CD4-positive, alpha-beta T cell treated with Interleukin-10 for 1 hour (primary cell): ENCODE measurements around the gene DNM3.

Experiments
- DNase-seq: peaks from one replicate; pipeline ENCODE4 v3.0.0-alpha.2; 2020

Gene DNM3

DNA sequence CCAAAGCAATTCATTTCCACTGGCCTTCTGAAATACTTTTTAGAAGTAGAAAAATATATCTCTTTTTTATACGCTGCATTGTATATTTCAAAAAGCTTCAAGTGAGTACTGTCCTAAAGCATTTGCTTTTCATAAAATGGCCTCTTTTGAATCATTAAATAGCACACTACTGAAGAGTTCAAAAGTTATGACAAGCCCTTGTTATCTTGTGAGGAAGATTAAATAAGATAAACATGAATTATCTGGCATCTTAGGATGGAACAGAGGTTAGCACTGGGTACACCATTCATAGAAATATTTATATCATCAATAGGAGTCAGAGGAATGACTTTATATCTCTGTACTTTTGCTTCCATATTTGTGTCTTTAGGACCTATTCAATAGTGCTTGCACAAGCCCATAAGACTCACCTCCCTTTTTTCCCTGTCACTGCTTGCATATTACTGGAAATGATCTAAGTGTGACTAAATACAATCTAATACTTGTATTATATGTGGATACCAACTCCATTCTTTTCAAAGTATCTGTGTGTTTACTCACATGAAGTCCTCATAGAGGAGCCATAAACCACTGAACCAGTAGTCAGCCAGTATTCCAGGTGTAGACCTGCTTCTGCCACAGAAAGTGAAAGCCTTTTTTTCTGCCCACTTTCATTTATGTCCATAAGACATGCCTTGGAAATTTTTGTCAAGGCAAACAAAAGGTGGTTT is 305.0 kb downstream of the DNM3 start:
- no peak for DNase-seq

DNA sequence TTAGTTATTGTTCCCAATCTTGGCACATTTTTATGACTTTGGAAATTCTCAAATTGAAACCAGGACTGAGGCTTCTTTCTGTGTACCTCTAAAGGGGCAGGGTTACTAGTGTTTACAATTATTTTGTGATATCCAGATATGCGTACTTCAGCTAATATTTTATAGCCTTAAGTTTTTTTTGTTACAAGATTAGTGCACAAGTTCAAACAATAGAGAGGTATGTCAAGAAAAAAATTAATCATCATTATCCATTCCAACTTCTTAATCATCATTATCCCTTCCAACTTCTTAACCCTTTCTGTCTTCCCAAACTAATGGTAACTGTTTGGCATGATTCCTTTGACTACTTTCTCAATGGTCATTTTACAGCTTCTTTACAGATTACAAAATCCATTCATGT is 306.2 kb downstream of the DNM3 start:
- no peak for DNase-seq

DNA sequence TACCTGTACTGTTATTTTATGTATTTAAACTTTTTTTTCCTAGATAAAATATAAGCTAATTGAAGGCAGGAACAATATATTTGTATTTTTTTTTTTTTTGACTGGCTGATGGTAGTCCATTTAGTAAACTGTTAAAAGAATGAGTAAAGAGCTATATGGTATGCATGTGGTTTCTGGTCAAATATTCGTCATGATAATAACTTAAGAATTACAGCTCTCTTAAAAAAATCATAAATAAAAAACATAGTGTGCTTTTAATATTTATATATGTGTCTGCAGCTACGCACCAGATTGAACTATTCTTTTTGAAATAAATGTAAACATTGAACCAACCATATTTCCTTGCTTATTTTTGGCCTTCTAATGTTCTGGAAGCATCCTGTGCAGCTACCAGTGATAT is 306.9 kb downstream of the DNM3 start:
- DNase-seq: no peak

DNA sequence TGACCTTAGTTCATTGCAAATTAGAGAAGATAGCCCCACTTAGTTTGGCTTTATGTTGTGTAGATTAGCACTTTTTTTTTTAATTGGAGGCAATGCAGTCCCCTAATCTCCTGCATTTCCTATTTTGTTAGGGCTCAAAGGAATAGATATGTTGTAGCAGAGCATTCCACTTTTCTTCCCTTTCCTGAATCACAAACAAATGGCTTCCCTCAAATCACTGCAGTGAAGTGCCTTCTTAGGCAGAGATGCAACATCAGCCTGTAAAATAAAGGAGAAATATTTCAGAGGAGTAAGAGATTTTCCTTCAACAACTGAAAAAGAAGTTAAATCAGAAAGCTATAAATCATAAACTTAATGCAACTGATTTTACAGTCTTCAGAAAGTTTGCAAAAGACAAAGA is 307.4 kb downstream of the DNM3 start:
- no peak for DNase-seq

DNA sequence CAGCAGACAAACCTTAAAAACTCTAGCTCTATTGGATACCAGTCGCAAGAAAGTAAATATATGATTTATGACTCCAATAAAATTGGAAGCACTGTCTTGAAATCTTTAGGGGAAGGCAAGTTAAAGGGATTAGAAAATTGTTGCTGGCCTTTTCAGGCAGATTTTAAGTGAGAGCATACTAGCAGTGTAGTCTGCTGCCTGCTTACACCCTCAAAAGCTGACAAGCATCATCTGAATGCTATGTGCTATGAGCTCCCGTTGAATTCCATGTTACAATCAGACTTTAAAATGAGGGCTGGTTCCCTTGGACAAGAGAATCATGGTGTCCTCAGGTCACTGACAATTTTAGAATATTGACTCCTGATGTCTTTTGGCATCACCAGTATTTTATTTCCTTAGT is 308.0 kb downstream of the DNM3 start:
- no peak for DNase-seq

DNA sequence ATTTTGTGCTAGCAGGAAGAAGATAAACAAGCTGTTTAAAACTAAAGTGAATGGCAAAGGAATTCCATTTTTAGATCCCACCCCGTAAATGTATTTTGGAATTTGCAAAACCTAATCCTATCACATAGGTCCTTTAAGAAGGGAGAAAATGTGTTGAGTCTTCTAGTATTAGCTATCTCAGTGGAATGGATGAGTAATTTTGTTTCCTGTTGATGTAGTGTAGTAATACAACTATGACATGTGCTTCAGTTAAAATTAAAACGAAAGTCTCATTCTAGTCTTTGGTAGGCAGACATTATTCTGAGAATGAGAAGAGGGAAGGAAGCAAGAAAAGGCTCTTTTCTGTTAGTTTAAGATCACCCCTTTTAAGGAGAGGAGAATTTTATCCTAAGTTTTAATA is 313.3 kb downstream of the DNM3 start:
- peak; percentile 10 for DNase-seq

DNA sequence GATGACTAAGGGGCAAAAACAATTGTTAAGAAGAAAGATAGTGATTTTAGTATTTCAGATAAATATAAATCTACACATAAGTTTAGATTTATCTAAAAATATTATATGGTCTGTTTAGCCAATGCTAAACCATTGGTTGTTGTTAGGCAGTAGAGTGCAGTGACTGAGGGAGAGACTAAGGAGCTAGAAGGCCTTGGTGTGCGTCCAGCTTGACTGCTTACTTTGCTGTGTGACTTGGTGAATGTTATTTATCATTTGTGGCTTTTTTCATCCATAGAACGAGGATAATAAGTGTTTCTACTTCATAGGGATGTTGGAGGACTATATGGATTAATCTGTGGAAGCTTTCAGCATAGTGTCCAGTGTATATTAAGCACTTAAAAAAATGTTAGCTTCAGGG is 314.5 kb downstream of the DNM3 start:
- DNase-seq: no peak

DNA sequence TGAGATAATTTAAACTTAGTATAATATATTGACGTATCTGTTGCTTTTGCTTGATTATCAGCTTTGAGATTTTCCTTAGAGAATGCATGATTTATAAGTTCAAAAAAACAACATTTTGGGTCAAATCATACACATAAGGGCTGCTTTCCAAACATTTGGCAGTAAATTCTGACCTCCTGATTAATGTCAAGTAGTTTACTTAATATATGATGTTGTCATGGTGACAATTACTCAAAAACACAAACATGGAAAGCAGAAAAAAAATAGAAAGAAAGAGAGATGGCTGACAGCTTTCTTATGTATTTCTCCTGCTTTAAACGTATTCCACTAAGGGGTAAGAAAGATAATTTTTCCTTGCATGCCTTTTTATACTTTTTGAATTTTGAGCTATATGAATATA is 320.9 kb downstream of the DNM3 start:
- no peak for DNase-seq

DNA sequence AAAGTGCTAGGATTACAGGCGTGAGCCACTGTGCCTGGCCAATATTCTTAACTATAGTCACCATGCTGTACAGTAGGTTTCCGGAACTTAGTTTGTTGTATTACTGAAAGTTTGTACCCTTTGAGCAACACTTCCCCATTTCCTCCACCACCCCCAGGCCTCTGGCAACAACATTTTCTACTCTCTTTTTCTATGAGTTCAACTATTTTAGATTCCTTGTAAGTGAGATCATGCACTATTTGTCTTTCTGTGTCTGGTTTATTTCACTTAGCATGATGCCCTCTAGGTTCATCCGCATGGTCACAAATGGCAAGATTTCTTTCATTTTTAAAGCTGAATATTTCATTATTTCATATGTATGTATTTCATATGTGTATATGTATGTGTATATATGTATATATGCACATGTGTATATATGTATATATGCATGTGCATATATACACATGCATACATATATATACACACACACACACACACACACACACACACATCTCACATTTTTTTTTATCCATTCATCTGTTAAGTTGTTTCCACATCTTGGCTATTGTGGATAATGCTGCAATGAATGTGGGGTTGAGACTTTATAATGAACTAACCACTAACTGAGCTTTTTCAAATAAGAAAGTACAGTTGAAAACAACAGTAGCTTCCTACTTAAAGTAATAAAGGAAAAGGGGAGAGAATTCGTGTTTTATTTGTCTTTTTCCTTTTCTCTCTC is 322.4 kb downstream of the DNM3 start:
- DNase-seq: no peak

DNA sequence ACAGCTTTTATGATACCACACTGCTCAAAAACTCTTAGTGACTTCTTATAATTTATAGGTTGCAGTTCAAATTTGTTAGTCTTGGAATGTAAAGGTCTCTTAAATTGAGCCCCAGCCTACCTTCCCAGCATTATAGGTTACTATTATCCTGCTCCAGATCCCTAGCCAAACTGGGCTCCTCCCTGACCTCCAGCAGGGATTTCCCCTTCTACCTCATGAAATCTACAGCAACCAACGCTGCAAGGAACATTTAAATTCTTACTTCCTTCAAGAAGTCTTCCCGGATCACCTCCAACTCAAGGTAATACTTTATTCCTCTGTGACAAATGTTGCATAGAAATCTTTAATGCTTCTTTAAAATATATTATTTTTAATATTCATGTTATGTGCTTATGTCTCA is 324.1 kb downstream of the DNM3 start:
- DNase-seq: no peak

DNA sequence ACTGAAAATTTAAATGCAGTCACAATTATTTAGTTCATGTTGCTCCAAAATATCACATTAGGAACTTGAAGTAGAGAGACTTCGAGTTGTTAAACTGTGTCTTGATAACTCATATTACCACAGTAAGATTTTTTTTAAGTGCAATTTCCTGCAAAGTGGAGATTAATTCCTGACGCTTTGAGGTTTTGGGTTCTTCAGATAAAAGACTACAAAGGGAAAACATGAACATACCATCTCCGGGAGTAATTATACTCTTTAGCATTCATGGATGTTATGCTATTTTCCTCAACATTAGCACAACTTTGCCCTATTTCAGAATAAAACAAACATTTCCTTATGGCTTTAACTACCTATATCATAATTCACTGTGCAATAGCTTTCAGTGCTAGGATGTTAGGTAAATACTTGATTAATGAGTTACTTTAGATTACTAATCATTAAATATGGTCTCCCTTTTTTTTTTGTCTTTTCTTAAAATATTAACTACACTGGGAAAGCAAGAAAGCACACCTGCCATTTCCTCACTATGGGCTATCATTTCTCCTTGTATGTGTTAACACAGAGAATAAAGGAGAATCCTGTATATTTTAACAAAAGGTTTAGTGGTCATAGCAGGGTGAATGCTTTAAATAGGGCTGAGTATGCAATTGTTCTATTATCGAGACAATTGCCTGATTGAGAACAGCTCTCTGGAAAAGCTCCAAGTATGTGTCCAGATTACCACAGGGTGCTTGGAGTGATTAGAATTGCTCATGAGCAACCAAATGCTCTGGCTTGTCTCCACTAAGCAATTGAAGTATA is 326.7 kb downstream of the DNM3 start:
- DNase-seq: no peak

DNA sequence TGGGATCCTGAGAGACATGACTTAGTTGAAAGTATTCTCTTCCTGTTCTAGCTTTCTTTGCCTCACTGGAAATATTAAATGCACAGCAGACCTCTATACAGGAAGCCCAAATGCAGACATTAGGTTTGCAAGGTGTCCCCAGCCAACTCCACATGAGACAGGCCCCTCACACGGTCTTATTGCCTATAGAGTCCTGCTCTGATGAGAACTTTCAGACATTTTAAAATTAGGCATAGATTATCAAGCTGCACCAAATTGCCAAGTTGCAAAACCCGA is 327.2 kb downstream of the DNM3 start:
- no peak for DNase-seq

DNA sequence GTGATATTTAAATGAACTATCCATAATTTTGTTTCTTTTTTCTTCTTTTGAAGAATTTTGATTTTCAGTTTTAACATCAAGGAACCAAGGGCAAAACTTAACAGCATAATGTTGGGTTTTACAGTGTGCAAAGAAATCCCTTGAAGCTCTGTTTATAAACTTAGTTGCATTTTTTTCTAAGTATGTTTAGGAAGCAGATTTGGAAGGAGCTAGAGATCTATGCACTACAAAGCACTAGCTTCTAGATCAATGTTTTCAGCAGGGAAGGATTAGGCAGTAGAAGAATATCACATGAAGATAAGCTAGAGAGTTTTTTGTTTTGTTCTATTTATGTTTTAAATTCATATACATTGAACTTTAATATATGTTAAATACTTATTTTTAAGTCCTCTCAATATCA is 328.5 kb downstream of the DNM3 start:
- no peak for DNase-seq

DNA sequence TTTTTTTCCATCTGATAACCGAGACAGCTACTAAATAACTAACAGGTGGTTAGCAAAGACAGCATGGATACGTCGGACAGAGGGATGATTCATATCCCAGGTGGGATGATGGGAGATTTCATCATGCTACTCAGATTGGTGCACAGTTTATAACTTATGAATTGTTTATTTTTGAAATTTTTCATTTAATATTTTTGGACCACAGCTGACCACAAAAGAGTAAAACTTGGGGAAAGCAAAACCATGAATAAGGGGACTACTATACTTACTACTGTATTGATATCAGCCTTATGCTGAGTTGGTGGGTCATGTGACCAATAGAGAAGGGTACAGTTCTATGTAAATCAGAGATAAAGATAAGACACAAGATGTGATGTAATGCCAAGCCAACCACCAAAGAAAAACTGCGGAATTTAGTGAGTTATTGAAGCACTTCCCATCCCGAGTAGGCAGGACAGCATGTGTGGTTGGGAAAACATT is 331.1 kb downstream of the DNM3 start:
- DNase-seq: no peak

DNA sequence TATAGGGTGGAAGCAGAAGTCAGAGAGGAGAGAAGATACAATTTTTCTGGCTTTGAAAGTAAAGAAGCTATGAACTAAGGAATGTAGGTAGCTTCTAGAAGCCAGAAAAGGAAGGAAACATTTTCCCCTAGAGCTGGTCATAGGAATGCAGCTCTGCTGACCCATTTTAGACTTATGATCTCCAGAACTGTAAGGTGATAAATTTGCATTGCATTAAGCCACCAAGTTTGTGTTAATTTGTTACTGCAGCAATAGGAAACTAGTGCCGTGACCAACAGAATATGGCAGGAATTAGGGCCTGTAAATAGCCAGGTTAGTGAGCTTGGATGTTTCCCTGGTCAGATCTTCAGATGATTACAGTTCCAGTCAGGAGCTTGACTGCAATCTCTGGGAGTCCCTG is 334.9 kb downstream of the DNM3 start:
- no peak for DNase-seq

DNA sequence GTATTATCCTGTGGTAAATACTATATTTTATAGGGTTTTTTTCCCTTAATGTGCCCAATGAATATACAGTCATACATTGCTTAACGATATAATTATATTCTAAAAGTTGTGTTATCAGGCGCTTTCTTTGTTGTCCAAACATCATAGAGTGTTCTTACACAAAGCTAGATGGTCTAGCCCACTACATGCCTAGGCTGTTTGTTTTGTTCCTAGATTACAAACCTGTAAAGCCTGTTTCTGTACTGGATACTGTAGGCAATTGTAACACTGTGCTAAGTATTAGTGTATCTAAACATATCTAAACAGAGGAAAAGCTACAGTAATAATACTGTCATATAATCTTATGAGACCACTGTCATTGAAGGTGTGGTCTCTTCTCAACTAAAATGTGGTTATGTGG is 336.6 kb downstream of the DNM3 start:
- no peak for DNase-seq

DNA sequence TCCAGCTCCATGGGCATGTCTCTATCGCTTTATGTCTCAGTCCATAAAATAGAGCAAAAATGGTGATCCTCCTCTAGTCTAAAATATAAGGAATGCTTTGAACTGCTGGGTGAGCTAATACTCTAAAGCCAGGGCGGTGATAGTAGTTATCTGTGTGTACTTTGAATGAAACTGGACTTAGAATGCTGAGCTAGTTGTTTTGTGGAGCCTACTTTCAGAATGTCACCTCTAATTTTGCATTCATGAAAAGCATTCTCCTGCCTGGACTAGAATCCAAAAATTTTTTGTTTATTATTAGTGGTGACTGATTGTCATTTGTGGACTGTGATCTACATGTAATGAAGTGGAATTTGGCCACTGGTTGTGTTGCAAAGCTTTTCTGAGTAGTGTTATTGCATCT is 337.6 kb downstream of the DNM3 start:
- no peak for DNase-seq

DNA sequence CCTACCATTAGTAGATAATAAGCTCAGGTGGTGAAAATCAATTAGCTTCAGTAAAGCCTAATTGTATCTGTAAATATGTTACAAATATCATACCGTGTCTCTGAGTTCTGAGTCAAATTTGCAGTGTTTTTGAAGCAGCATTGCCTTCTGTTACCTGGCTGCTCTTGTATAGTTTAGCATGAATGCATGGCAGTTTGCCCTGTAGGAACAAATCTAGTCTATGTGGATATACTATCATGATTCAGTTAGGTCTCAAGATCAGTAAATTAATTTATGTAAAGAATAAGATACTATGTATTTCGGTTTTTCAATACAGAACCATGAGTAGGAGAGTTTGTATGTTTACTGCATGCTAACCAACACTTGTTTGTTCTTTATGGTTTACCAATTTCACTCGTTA is 338.6 kb downstream of the DNM3 start:
- DNase-seq: no peak

DNA sequence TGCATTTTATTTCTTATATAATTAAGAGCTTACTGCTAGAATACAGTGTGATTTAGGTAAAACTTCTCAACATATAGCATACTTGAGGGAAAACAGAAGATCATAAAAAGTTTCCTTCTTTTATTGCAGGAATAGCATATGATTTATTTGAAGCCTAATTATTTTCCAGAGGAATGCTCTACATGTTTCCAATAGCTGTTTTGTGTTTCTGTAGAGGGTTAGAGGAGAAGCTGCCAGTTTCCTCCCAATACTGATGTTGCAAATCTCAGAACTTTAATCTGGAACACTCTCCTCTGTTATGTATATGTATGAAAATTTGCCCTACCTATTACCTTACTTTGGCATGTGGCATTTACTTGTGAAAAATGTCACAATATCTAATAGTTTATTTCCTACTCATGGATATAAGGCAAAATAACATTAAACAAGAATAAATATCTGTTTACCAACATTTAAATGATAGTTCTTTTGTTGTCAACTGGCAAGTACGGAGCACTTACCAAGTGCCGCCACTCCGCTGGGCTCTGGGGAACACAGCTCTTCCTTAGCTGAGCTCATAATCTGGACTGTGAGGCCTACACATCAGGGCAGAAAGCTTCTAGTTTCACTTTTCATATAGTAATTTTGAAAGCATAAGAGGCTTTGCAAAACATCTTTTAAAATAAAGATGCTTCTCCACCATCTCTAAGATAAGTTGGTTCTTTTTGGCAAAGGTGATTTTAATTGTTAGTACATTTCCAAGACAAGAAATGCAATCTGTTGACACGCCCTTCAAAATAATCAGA is 339.4 kb downstream of the DNM3 start:
- peak; percentile 63 for DNase-seq

DNA sequence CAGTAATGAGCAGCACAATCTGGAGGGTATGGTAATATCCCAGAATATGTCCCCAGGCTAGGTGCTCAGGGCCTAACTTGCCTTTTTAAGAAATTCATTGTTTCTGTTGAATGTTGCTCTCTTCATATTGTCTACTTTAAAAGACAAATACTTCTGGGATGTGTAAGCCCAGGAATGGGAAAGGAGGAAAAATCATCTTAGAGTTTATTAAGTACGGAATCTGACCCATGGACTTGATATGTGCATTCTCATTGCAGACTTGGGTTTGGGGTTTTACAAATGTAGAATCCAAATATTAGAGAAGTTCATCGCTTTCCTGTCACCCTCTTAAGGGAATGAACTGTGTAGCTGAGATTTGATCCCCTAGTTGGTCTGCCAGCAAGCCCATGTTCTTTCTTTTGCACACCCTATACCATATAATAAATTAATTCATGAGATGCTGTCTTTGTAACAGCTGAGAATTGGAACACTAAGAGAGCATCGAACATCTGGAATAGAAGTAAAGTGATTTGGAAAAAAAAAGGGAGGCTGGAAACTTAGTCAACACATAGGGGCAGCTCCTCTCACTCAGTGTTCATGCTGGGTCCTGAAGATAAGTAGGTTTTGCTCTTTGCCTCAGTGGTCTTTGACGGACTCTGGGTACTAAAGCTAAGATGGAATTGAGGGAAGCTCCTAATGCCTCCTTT is 343.4 kb downstream of the DNM3 start:
- no peak for DNase-seq

DNA sequence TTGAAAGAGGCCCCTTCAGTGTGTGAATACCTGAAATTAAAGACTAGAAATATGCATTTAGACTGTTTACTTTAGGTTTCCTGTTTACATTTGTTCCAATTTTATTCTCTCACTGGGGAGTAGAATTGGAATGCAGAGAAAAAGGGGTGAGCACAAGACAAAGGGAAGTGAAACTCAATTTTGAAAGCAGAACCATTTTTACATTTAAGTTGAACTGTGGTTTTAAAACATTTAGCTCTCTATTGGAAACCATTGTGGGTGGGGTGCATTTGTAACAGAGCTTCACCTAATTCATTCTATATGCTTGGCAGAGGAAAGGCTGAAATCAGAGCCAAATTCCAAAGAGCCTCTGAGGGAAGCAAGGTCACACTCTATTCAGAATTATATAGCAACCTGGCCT is 343.9 kb downstream of the DNM3 start:
- DNase-seq: no peak

DNA sequence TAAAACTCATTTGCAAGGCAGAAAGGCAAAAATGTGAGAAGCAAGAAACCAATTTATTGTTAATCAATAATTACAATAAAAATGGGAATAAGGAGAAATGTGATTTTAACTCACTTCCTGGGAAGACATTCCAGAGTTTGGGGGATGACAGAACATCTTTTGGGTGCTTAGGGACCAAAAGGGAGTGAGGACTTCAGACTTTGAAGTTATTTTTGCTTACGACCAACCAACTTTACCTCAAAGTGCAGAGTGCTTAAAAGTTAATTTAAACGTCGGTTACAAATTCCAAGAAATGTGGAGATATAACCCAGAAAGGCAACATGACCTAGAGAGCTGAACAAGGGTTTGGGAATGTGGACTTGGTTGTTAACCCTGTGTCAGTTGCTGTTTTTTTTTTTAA is 344.7 kb downstream of the DNM3 start:
- no peak for DNase-seq

DNA sequence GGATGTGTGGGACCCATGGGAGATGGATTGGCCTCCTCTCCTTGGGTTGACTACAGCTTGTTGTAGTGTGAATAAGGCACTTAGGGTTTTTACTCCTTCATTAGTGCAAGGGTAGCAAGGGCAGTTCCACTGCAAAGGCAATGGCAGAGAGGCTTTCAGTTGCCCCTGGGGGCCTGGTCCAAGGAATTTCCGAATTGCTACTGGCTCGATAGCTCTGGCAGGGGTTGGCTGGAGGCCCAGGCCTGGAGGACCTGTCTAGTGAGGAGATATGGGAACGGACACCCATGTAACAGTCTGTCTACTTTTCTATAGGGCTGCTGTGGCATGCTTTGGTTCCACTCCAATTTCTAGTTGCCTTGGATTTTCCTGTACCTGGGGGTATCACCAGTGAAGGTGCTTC is 360.3 kb downstream of the DNM3 start:
- DNase-seq: no peak
